Heart left ventricle (tissue), 13 donors: Measurements from ENCODE around the gene ERBB2.

Experiments used
- CTCF ChIP-seq, 12 donors: fragments of 200-600 bp; sonication (generic) in 4 of 12; IDR thresholded peaks; one replicate each; pipeline versions ENCODE4 v1.5.0 to v1.8.0; 2018 to 2022; ENCODE audit warnings: antibody characterized with exemption in 12 of 12, mild to moderate bottlenecking in 5 of 12
- POLR2A ChIP-seq, 2 donors: fragments of 450-650 bp; IDR thresholded peaks; one replicate each; pipeline ENCODE4 v1.6.1; 2017; ENCODE audit warnings: antibody characterized with exemption in 2 of 2, mild to moderate bottlenecking in 2 of 2, moderate library complexity in 2 of 2
- donor health status: ischemic (EF 13 %, LVEDD 7.1; RV severe dilation, severe dysfunction).
- donor health status: DM: no; HTN: yes; CAD: no.
- donor health status: DM: no; HTN: no; CAD: no.
- donor health status: ischemic (EF 25% LVEDD 6.9; RV normal size, moderate dysfunction).
- donor health status: ischemic (EF 25% LVEDD 5.7; RV mildly dilated, moderate dysfunction).
- donor health status: ischemic (EF 35%, LVEDD 5.7; RV mildly dilated, moderate dysfunction).
- donor health status: nonischemic (EF 11% LVEDD 7.7; RV severe dilation, severe dysfunction).
- donor health status: DM: yes; HTN: yes; CAD: no.
- donor health status: PGD.
- donor health status: ischemic (EF 29% LVEDD 5.4; RV normal size, mild dysfunction).
- donor health status: nonischemic (EF 23%, LVEDD 6.1; RV moderate dilation, normal function).

DNA sequence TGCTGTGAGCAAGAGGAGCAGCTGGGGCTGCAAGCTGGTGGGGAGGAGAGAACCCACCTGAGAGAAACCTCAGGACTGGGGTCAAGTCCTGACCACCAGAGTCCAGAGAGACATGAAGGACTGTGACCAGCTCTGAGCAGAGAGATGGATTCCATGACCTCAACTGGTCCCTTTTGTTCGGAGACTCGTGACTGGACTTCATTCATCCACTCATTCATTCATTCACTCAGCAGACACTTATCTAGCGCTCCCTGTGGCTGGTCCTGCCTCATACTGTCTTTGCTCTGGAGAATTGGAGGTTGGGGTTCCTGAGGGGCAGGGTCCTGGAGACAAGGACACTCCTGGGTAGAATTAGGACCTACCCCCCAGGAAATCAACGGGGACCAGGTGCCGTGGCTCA is 4.0 kb downstream of the ERBB2 start:
- no peak for TF ChIP-seq POLR2A (IDR thresholded peaks at IDR 0.05)
- TF ChIP-seq CTCF (IDR thresholded peaks at IDR 0.05): no peak
